Panc1 (cell line): ENCODE results near the gene EFNA1. TPM values are rescaled to one million over a fixed set of nuclear protein-coding genes. Genes with fewer than 3 reads are reported as not detected.

ENCODE experiments used
- ATAC-seq: fragments of 200-7000 bp; cut with Tn5 transposase; 2 replicates; pipeline ENCODE4 v1.9.1; 2020; ENCODE audit warnings: mild to moderate bottlenecking, moderate library complexity
- BruUV-seq: library from RNA; stranded (reverse); fragments of 400-500 nt; replicated peaks from 2 replicates; lab custom pipeline; 2021; lab: Mats Ljungman, UMichigan
- CTCF ChIA-PET: fragments of 300-600 bp; sonication (Branson Sonifier 250); formaldehyde crosslinking; loops from one replicate; lab custom pipeline; 2022; ENCODE audit warnings: antibody characterized with exemption; lab: Charles Lee
- POLR2A ChIA-PET: fragments of 300-600 bp; sonication (Branson Sonifier 250); formaldehyde crosslinking; loops from one replicate; lab custom pipeline; 2022; ENCODE audit warnings: antibody characterized with exemption; lab: Charles Lee
- DNase-seq: peaks from one replicate; pipeline ENCODE4 v3.0.0-alpha.2; 2010; ENCODE audit warnings: low read depth, low spot score
- H3K27ac ChIP-seq: 2 replicates; pipeline ENCODE4 v1.5.1; 2011; ENCODE audit warnings: mild to moderate bottlenecking, low read length, inconsistent platforms
- H3K27me3 ChIP-seq: fragments of 200-500 bp; sonication (Bioruptor generic); 2 replicates; pipeline ENCODE4 v1.6.0; 2014; ENCODE audit warnings: low read length, inconsistent platforms; ENCODE audit not compliant: control insufficient read depth, insufficient read depth
- H3K36me3 ChIP-seq: fragments of 200-500 bp; sonication (Bioruptor generic); 2 replicates; pipeline ENCODE4 v1.5.1; 2014; ENCODE audit warnings: inconsistent platforms, mild to moderate bottlenecking, low read length, moderate library complexity; ENCODE audit not compliant: control insufficient read depth, insufficient read depth
- H3K4me1 ChIP-seq: 2 replicates; pipeline ENCODE4 v1.5.1; 2011; ENCODE audit warnings: inconsistent platforms, mild to moderate bottlenecking, low read length, moderate library complexity; ENCODE audit not compliant: control insufficient read depth, insufficient read depth
- H3K4me3 ChIP-seq, 2 experiments: 2 replicates each; pipeline ENCODE4 v1.5.1; 2011 to 2012; ENCODE audit warnings: low read depth in 2 of 2, low read length in 2 of 2, mild to moderate bottlenecking in 2 of 2, inconsistent platforms in 1 of 2, moderate library complexity in 1 of 2
- H3K9me3 ChIP-seq: fragments of 200-500 bp; sonication (Bioruptor generic); 2 replicates; pipeline ENCODE4 v1.5.1; 2014; ENCODE audit warnings: low read depth, mild to moderate bottlenecking, inconsistent platforms, low read length, moderate library complexity; ENCODE audit not compliant: control insufficient read depth, insufficient read depth
- CTCF ChIP-seq: fragments of 450-650 bp; IDR thresholded peaks from 2 replicates; pipeline ENCODE4 v1.5.1; 2017; ENCODE audit warnings: mild to moderate bottlenecking
- POLR2AphosphoS5 ChIP-seq: IDR thresholded peaks from 2 replicates; pipeline ENCODE4 v1.6.1; 2012; ENCODE audit warnings: mild to moderate bottlenecking, low read depth, low read length, moderate library complexity
- REST ChIP-seq, 2 experiments: IDR thresholded peaks; 2 replicates each; pipeline ENCODE4 v1.6.1; 2011 to 2012; ENCODE audit warnings: low read depth in 2 of 2, control low read depth in 1 of 2, low read length in 1 of 2, mild to moderate bottlenecking in 1 of 2, moderate library complexity in 1 of 2; ENCODE audit not compliant: insufficient read depth in 1 of 2
- SIN3A ChIP-seq: IDR thresholded peaks from 2 replicates; pipeline ENCODE4 v1.6.1; 2012; ENCODE audit warnings: low read depth, mild to moderate bottlenecking, low read length, moderate library complexity, borderline replicate concordance; ENCODE audit not compliant: insufficient read depth
- TCF7L2 ChIP-seq: IDR thresholded peaks from 2 replicates; pipeline ENCODE4 v1.6.1; 2011; ENCODE audit warnings: mild to moderate bottlenecking, low read depth, low read length, inconsistent platforms
- in situ Hi-C: cut with HindIII; loops from 2 replicates; pipeline ENCODE4 v1.10.0; 2016; ENCODE audit warnings: low sequenced_read_pairs, low pct_unique_long_range_greater_than_20kb
- intact Hi-C: fragments of 100-400 bp; cut with micrococcal nuclease; formaldehyde crosslinking; loops from one replicate; pipeline ENCODE4 v1.10.0; 2022; ENCODE audit not compliant: unreplicated experiment
- total RNA-seq: library from RNA; stranded (reverse); gene quantifications from one replicate; pipeline ENCODE4 v1.2.1, GENCODE V29; 2021; ENCODE audit not compliant: unreplicated experiment

Gene EFNA1
- total RNA-seq, 1 experiment from 2014 or later, result 23.8 TPM

GRCh38 chr1:155128755-155129473 lies 1.2 kb downstream of the EFNA1 start:
- Histone ChIP-seq H3K27me3 (no peaks in the 10 kb centered on the region), H3K27ac (peak overlapping the region; percentile 92), H3K36me3 (peaks cover 3% of the 10 kb centered on the region; the same call in 1 of the 2 replicates), H3K9me3 (no peaks in the 10 kb centered on the region), H3K4me1 (peaks cover 61% of the 10 kb centered on the region), H3K4me3 (peak overlapping the region; percentile 64 to 65)
- TF ChIP-seq REST (IDR thresholded peaks at IDR 0.05; ENCODE audit: insufficient read depth in 1 of 2, low read depth in 2 of 2, low read length in 1 of 2) (no peak), TCF7L2 (peak; percentile 89), POLR2AphosphoS5 (no peak), SIN3A (no peak), CTCF (no peak)
- DNase-seq (no peak), ATAC-seq (peak; percentile 7)
- CTCF ChIA-PET, result interaction anchor here (0.5 to 0.7 kb wide), 5 partner anchors 9 to 65 kb away, joined by 3 to 17 read pairs (median 5); no protein-coding TSS in a partner anchor
- POLR2A ChIA-PET, result interaction anchor here (0.6 kb wide), 1 partner anchor 34 kb away, joined by 3 read pairs; no protein-coding TSS in a partner anchor
- TSS peak; percentile 76 for BruUV-seq
- in situ Hi-C loops (no loop called here), intact Hi-C loops (loop anchor here (5.0 kb wide), 1 partner anchor 37 kb away; no protein-coding TSS in a partner anchor)

GRCh38 chr1:155130272-155131006 lies 2.8 kb downstream of the EFNA1 start:
- BruUV-seq, result TSS peak; percentile 65
- in situ Hi-C loops (no loop called here), intact Hi-C loops (no loop called here)
- ChIA-PET CTCF (no interaction called here), POLR2A (interaction anchor here (0.8 kb wide), 1 partner anchor 62 kb away, joined by 5 read pairs; no protein-coding TSS in a partner anchor)
- Histone ChIP-seq H3K36me3 (peaks cover 3% of the 10 kb centered on the region; the same call in 1 of the 2 replicates), H3K4me1 (peaks cover 57% of the 10 kb centered on the region), H3K27me3 (no peaks in the 10 kb centered on the region), H3K9me3 (no peaks in the 10 kb centered on the region), H3K4me3 (peak overlapping the region; percentile 64 to 65), H3K27ac (peak overlapping the region; percentile 92)
- DNase-seq, result no peak
- no peak for ATAC-seq
- no peak for TF ChIP-seq TCF7L2
- no peak for TF ChIP-seq REST (IDR thresholded peaks at IDR 0.05; ENCODE audit: insufficient read depth in 1 of 2, low read depth in 2 of 2, low read length in 1 of 2)
- no peak for TF ChIP-seq POLR2AphosphoS5
- TF ChIP-seq SIN3A, result no peak
- no peak for TF ChIP-seq CTCF
